ENCODE data around the gene IFNAR2.

IFNAR2 gene

GRCh38 chr21:33259428-33259827, 29.7 kb downstream of the IFNAR2 start:
- no peak for TF ChIP-seq CTCF (IDR thresholded peaks at IDR 0.05; ENCODE audit: borderline replicate concordance, insufficient read depth, low read depth, low read length)
- no peak overlapping the region for H3K4me3 ChIP-seq (ENCODE audit: low read depth, low read length)

GRCh38 chr21:33259995-33260394, 30.3 kb downstream of the IFNAR2 start:
- no peak for TF ChIP-seq CTCF (IDR thresholded peaks at IDR 0.05; ENCODE audit: borderline replicate concordance, insufficient read depth, low read depth, low read length)
- no peak overlapping the region for H3K4me3 ChIP-seq (ENCODE audit: low read depth, low read length)

GRCh38 chr21:33261635-33262034, 31.9 kb downstream of the IFNAR2 start:
- no peak overlapping the region for H3K4me3 ChIP-seq (ENCODE audit: low read depth, low read length)
- TF ChIP-seq CTCF (IDR thresholded peaks at IDR 0.05; ENCODE audit: borderline replicate concordance, insufficient read depth, low read depth, low read length): no peak

GRCh38 chr21:33262921-33263320, 33.2 kb downstream of the IFNAR2 start:
- H3K4me3 ChIP-seq (ENCODE audit: low read depth, low read length): no peak overlapping the region
- no peak for TF ChIP-seq CTCF (IDR thresholded peaks at IDR 0.05; ENCODE audit: borderline replicate concordance, insufficient read depth, low read depth, low read length)

- no peak for TF ChIP-seq CTCF (IDR thresholded peaks at IDR 0.05; ENCODE audit: borderline replicate concordance, insufficient read depth, low read depth, low read length)
- no peak overlapping the region for H3K4me3 ChIP-seq (ENCODE audit: low read depth, low read length)
Observed at GRCh38 chr21:33264561-33264960, 34.8 kb downstream of the IFNAR2 start.

GRCh38 chr21:33265664-33266049, 35.9 kb downstream of the IFNAR2 start:
- peak overlapping the region; percentile 72 for H3K4me3 ChIP-seq (ENCODE audit: low read depth, low read length)
- 0 out of 2 replicates have a peak, but pooled peaks have one; percentile 8 for TF ChIP-seq CTCF (IDR thresholded peaks at IDR 0.05; ENCODE audit: borderline replicate concordance, insufficient read depth, low read depth, low read length)

- H3K4me3 ChIP-seq (ENCODE audit: low read depth, low read length): peak within 1 kb of the TSS; percentile 72
- no peak for TF ChIP-seq CTCF (IDR thresholded peaks at IDR 0.05; ENCODE audit: borderline replicate concordance, insufficient read depth, low read depth, low read length)
Observed at GRCh38 chr21:33266050-33266788, 36.5 kb downstream of the IFNAR2 start, which contains the start of gene IL10RB. IL10RB (plus strand) TSS chr21:33266367; CDS start chr21:33266466, 99 bp downstream.

Measured in GM12875 (cell line).